Esophagus (tissue), 2 donors: ENCODE measurements around the gene DACH1. TPM values are rescaled to one million over a fixed set of nuclear protein-coding genes. Genes with fewer than 3 reads are reported as not detected.

Experiments used
- H3K27ac ChIP-seq, 2 donors: one replicate each; pipeline ENCODE4 v1.5.1; 2013; ENCODE audit warnings: low read depth in 2 of 2, mild to moderate bottlenecking in 2 of 2, inconsistent platforms in 1 of 2, low read length in 1 of 2, moderate library complexity in 1 of 2
- H3K27me3 ChIP-seq, 2 donors: one replicate each; pipeline ENCODE4 v1.6.1; 2013; ENCODE audit warnings: low read length in 2 of 2, control low read depth in 1 of 2, mild to moderate bottlenecking in 1 of 2; ENCODE audit not compliant: insufficient read depth in 2 of 2, control insufficient read depth in 1 of 2
- H3K36me3 ChIP-seq, 2 donors: one replicate each; pipeline ENCODE4 v1.6.1; 2013; ENCODE audit warnings: low read length in 1 of 2; ENCODE audit not compliant: control insufficient read depth in 2 of 2, insufficient read depth in 2 of 2
- H3K4me1 ChIP-seq, 2 donors: one replicate each; pipeline ENCODE4 v1.6.1; 2013; ENCODE audit warnings: low read length in 1 of 2; ENCODE audit not compliant: control insufficient read depth in 2 of 2, insufficient read depth in 2 of 2
- H3K4me3 ChIP-seq, 2 donors: one replicate each; pipeline ENCODE4 v1.5.1; 2013; ENCODE audit warnings: low read length in 2 of 2, mild to moderate bottlenecking in 2 of 2, low read depth in 1 of 2, moderate library complexity in 1 of 2
- H3K9me3 ChIP-seq, 2 donors: one replicate each; pipeline ENCODE4 v1.6.1; 2013; ENCODE audit warnings: mild to moderate bottlenecking in 2 of 2, low read depth in 1 of 2, low read length in 1 of 2, moderate library complexity in 1 of 2; ENCODE audit not compliant: control insufficient read depth in 2 of 2, insufficient read depth in 1 of 2
- WGBS, 2 donors: extraction: QIAGEN DNeasy Blood & Tissue Kit; methylation state at CpG; one replicate each; pipeline ENCODE4 v1.1.7; 2013; 5-methylcytosine and 5-hydroxymethylcytosine counted together
- polyA plus RNA-seq, 2 donors: library from polyadenylated mRNA; stranded (reverse); fragments of 200-250 nt; gene quantifications; one replicate each; pipeline ENCODE4 v1.2.3, GENCODE V29; 2013
- donor health status: healthy with polysubstance abuse.
- donor health status: Bipolar disorder and iron deficiency.

DACH1 gene
- polyA plus RNA-seq, 2 donors = 0.16 TPM

- H3K9me3 ChIP-seq = no peaks in the 10 kb centered on the region
- no peaks in the 10 kb centered on the region for H3K27me3 ChIP-seq
- H3K4me3 ChIP-seq = no peak overlapping the region
- no peak overlapping the region for H3K27ac ChIP-seq
- 93 to 94% methylated on average over 3 of the region's 3 CpGs for WGBS, 2 donors
- no peaks in the 10 kb centered on the region for H3K36me3 ChIP-seq
- H3K4me1 ChIP-seq = no peaks in the 10 kb centered on the region
Measured at GRCh38 chr13:71596116-71596515, 270.9 kb downstream of the DACH1 start.

DNA sequence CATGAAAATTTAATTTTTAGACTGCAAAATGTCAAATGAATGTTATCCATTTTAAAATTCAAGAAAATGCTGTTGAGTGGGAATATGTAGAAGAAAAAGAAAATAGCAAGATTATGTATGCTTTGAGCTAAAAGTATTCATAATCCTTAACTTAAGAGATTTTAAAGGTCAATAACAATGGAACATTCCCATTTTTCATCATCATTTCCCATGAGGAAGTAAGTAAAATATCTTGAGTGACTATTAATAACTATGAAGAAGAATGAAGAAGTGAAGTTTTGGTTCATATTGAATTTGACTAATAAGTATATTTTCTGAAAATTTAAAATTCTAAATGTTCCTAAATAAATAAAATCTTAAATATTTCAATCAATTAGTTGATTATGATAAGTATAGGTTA lies 273.4 kb downstream of the DACH1 start:
- H3K27ac ChIP-seq = no peak overlapping the region
- no peaks in the 10 kb centered on the region for H3K4me1 ChIP-seq
- H3K9me3 ChIP-seq = no peaks in the 10 kb centered on the region
- H3K27me3 ChIP-seq = no peaks in the 10 kb centered on the region
- no peak overlapping the region for H3K4me3 ChIP-seq
- no peaks in the 10 kb centered on the region for H3K36me3 ChIP-seq

DNA sequence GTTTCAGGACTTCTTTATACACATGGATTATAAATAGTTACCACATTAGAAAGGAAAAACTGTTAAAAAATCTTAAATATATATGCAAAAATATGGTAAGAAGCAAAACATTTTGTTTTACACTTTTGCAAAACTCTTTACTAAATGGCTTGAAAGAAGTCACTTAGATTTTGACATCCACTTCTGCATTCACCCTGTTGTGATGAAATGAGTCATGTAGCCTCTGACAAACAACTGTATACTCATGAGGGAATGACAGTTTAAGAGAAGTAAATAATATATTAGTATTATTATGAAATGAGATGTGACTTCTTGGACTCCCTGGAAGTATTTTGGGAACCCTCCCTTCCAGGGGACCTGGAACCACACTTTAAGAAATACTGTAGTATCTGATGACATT lies 275.6 kb downstream of the DACH1 start:
- H3K36me3 ChIP-seq = no peaks in the 10 kb centered on the region
- H3K4me3 ChIP-seq = no peak overlapping the region
- H3K9me3 ChIP-seq = no peaks in the 10 kb centered on the region
- no peaks in the 10 kb centered on the region for H3K27me3 ChIP-seq
- no peaks in the 10 kb centered on the region for H3K4me1 ChIP-seq
- H3K27ac ChIP-seq = no peak overlapping the region

- H3K27me3 ChIP-seq = no peaks in the 10 kb centered on the region
- no peaks in the 10 kb centered on the region for H3K36me3 ChIP-seq
- H3K27ac ChIP-seq = no peak overlapping the region
- WGBS, 2 donors = 90 to 96% methylated on average over 3 of the region's 3 CpGs
- H3K4me3 ChIP-seq = no peak overlapping the region
- H3K9me3 ChIP-seq = no peaks in the 10 kb centered on the region
- no peaks in the 10 kb centered on the region for H3K4me1 ChIP-seq
Measured at GRCh38 chr13:71590654-71591148, 276.3 kb downstream of the DACH1 start.

- Histone ChIP-seq H3K4me1 (no peaks in the 10 kb centered on the region), H3K9me3 (no peaks in the 10 kb centered on the region), H3K36me3 (no peaks in the 10 kb centered on the region), H3K27ac (no peak overlapping the region), H3K27me3 (no peaks in the 10 kb centered on the region), H3K4me3 (no peak overlapping the region)
- WGBS, 2 donors = 63 to 64% methylated on average over 2 of the region's 2 CpGs
Measured at GRCh38 chr13:71589032-71589431, 278.0 kb downstream of the DACH1 start.

- no peak overlapping the region for H3K27ac ChIP-seq
- H3K4me1 ChIP-seq = no peaks in the 10 kb centered on the region
- no peaks in the 10 kb centered on the region for H3K9me3 ChIP-seq
- no peaks in the 10 kb centered on the region for H3K27me3 ChIP-seq
- 63 to 72% methylated on average over 5 of the region's 5 CpGs for WGBS, 2 donors
- no peaks in the 10 kb centered on the region for H3K36me3 ChIP-seq
- no peak overlapping the region for H3K4me3 ChIP-seq
Measured at GRCh38 chr13:71587817-71588216, 279.2 kb downstream of the DACH1 start.

DNA sequence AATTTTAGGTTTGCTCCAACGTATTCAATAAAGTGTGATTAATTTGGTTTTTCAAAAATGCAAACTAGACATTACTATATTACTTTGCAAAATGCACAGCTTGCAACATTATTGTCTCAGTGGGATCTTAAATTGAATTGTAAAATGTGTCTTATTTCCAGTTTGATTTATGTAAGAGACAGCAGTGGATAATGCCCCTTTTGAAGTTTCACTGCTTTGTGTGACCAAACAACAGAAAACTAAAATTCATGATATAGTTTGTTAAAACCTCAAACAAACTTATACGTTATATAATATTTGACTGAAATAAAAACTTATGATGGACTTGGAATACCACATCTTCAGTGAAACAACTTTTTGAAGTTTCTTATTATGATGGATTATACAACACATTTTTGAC lies 279.8 kb downstream of the DACH1 start:
- Histone ChIP-seq H3K4me1 (no peaks in the 10 kb centered on the region), H3K4me3 (no peak overlapping the region), H3K36me3 (no peaks in the 10 kb centered on the region), H3K9me3 (no peaks in the 10 kb centered on the region), H3K27ac (no peak overlapping the region), H3K27me3 (no peaks in the 10 kb centered on the region)
- 83 to 84% methylated on average over 2 of the region's 2 CpGs for WGBS, 2 donors

DNA sequence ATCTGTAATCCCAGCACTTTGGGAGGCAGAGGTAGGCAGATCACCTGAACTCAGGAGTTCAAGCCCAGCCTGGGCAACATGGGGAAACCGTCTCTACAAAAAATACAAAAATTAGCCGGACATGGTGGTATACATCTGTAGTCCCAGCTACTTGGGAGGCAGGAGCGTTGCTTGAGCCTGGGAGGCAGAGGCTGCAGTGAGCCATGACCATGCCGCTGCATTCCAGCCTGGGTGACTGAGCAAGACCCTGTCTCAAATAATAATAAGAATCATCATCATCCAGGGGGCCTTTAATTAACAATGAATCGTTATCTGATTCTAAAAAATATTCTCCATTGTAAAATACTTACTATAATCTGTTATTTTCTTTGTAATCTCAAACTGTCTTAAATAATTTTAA lies 283.4 kb downstream of the DACH1 start:
- Histone ChIP-seq H3K4me1 (no peaks in the 10 kb centered on the region), H3K9me3 (no peaks in the 10 kb centered on the region), H3K4me3 (no peak overlapping the region), H3K36me3 (no peaks in the 10 kb centered on the region), H3K27ac (no peak overlapping the region), H3K27me3 (no peaks in the 10 kb centered on the region)
- WGBS, 2 donors = 86 to 90% methylated on average over 5 of the region's 5 CpGs

- H3K36me3 ChIP-seq = no peaks in the 10 kb centered on the region
- no peak overlapping the region for H3K4me3 ChIP-seq
- no peaks in the 10 kb centered on the region for H3K27me3 ChIP-seq
- H3K27ac ChIP-seq = no peak overlapping the region
- H3K4me1 ChIP-seq = no peaks in the 10 kb centered on the region
- no peaks in the 10 kb centered on the region for H3K9me3 ChIP-seq
- 82 to 85% methylated on average over 3 of the region's 3 CpGs for WGBS, 2 donors
Measured at GRCh38 chr13:71580614-71581013, 286.4 kb downstream of the DACH1 start.

DNA sequence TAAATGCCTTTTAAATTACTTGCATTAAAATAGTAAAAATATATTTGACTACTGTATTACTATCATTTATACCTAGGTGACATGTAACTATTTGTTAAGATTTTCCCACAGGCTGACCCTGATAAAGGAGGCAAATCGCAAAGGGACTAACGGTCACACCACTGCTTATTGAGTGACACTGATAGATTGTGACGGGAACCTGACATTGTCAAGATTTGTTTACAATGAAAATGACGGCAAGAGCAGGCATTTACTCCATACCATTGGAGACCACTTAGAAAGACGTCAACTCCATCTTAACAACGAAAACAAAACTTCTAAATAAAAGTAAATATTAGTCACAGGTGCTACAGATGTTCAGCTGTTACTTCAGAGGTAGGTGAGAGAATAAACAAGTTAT lies 289.0 kb downstream of the DACH1 start:
- no peaks in the 10 kb centered on the region for H3K4me1 ChIP-seq
- 67 to 71% methylated on average over 6 of the region's 6 CpGs for WGBS, 2 donors
- H3K4me3 ChIP-seq = no peak overlapping the region
- no peaks in the 10 kb centered on the region for H3K9me3 ChIP-seq
- no peaks in the 10 kb centered on the region for H3K36me3 ChIP-seq
- no peaks in the 10 kb centered on the region for H3K27me3 ChIP-seq
- no peak overlapping the region for H3K27ac ChIP-seq
